Measurements from ENCODE around the gene PTPN7.

DNA sequence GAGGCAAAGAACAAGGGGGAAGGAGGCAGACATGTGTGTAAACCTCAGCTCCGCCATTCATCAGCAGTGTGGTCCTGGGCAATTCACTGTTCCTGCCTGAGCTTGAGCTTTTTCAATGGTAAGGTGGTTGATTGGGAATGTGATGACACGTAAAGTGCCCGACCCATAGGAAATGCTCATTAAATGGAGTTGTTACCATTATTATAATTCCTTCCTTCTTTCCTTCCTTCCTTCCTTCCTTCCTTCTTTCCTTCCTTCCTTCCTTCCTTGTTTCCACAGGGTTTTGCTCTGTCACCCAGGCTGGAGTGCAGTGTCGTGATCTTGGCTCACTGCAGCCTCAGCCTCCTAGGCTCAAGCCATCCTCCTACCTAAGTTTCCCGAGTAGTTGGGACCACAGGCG is 33.3 kb downstream of the PTPN7 start:
- TF ChIP-seq CTCF (conservative IDR thresholded peaks at IDR 0.05; ENCODE audit: low read length) (no peak), EZH2phosphoT487 (IDR thresholded peaks at IDR 0.05; ENCODE audit: borderline replicate concordance) (no peak)
